DND-41 (cell line): ENCODE measurements around the gene NPIPA5.
"Not testable (repeated sequence)": the region's sequence is repeated elsewhere in the genome, so short reads cannot be mapped to it uniquely, and the experiment has no call there.

ENCODE experiments used
- CTCF ChIP-seq: IDR thresholded peaks from 2 replicates; pipeline ENCODE4 v1.5.1; 2012; ENCODE audit warnings: borderline replicate concordance, low read length, moderate library complexity, mild to moderate bottlenecking; ENCODE audit not compliant: poor library complexity, severe bottlenecking; ENCODE audit errors: extremely low read depth
- EZH2 ChIP-seq: IDR thresholded peaks from 3 replicates; pipeline ENCODE4 v1.6.1; 2012; ENCODE audit warnings: borderline replicate concordance, low read depth, mild to moderate bottlenecking, moderate library complexity, low read length, inconsistent platforms; ENCODE audit not compliant: severe bottlenecking

GRCh38 chr16:15337974-15338605 lies 40.0 kb downstream of the NPIPA5 start:
- TF ChIP-seq CTCF, EZH2: not testable (repeated sequence)
